DOHH2 (cell line): Measurements from ENCODE around the gene MAOA.

Experiments used
- EZH2phosphoT487 ChIP-seq: fragments of 200-600 bp; sonication (generic); IDR thresholded peaks from 2 replicates; pipeline ENCODE4 v1.6.1; 2017; ENCODE audit warnings: borderline replicate concordance, mild to moderate bottlenecking, antibody characterized with exemption, low read length, moderate library complexity, mixed read lengths
- TF ChIP-seq, protein P1 (sequence below): fragments of 200-600 bp; sonication (generic); IDR thresholded peaks from one replicate; pipeline ENCODE4 v1.5.1; 2014; ENCODE audit warnings: antibody characterized with exemption, mild to moderate bottlenecking, low read depth, low read length; ENCODE audit not compliant: poor library complexity, severe bottlenecking

GRCh38 chrX:43735534-43735933, 79.4 kb downstream of the MAOA start:
- no peak for TF ChIP-seq EZH2phosphoT487
- TF ChIP-seq, protein P1, sequence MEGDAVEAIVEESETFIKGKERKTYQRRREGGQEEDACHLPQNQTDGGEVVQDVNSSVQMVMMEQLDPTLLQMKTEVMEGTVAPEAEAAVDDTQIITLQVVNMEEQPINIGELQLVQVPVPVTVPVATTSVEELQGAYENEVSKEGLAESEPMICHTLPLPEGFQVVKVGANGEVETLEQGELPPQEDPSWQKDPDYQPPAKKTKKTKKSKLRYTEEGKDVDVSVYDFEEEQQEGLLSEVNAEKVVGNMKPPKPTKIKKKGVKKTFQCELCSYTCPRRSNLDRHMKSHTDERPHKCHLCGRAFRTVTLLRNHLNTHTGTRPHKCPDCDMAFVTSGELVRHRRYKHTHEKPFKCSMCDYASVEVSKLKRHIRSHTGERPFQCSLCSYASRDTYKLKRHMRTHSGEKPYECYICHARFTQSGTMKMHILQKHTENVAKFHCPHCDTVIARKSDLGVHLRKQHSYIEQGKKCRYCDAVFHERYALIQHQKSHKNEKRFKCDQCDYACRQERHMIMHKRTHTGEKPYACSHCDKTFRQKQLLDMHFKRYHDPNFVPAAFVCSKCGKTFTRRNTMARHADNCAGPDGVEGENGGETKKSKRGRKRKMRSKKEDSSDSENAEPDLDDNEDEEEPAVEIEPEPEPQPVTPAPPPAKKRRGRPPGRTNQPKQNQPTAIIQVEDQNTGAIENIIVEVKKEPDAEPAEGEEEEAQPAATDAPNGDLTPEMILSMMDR: no peak
